Measurements from ENCODE around the gene TACC3. TPM values are rescaled to one million over a fixed set of nuclear protein-coding genes. Genes with fewer than 3 reads are reported as not detected.

The TACC3 gene
- total RNA-seq, 1 donor, result 16.0 TPM

GRCh38 chr4:1779588-1780382, 58.5 kb downstream of the TACC3 start:
- no peak for TF ChIP-seq CTCF (IDR thresholded peaks at IDR 0.05; ENCODE audit: insufficient read depth, low read depth, low read length)
- no peak overlapping the region for H3K4me3 ChIP-seq (ENCODE audit: low read depth, low read length)
- DNase-seq (ENCODE audit: low read depth), result no peak

GRCh38 chr4:1780435-1780834, 59.1 kb downstream of the TACC3 start:
- no peak overlapping the region for H3K4me3 ChIP-seq (ENCODE audit: low read depth, low read length)
- DNase-seq (ENCODE audit: low read depth), result no peak
- TF ChIP-seq CTCF (IDR thresholded peaks at IDR 0.05; ENCODE audit: insufficient read depth, low read depth, low read length), result no peak

- DNase-seq (ENCODE audit: low read depth), result no peak
- no peak for TF ChIP-seq CTCF (IDR thresholded peaks at IDR 0.05; ENCODE audit: insufficient read depth, low read depth, low read length)
- H3K4me3 ChIP-seq (ENCODE audit: low read depth, low read length), result no peak overlapping the region
These were observed 61.7 kb downstream of the TACC3 start for GRCh38 chr4:1783015-1783414.

GRCh38 chr4:1783970-1784369, 62.6 kb downstream of the TACC3 start:
- no peak overlapping the region for H3K4me3 ChIP-seq (ENCODE audit: low read depth, low read length)
- TF ChIP-seq CTCF (IDR thresholded peaks at IDR 0.05; ENCODE audit: insufficient read depth, low read depth, low read length), result no peak
- DNase-seq (ENCODE audit: low read depth), result no peak

- DNase-seq (ENCODE audit: low read depth), result no peak
- no peak overlapping the region for H3K4me3 ChIP-seq (ENCODE audit: low read depth, low read length)
- TF ChIP-seq CTCF (IDR thresholded peaks at IDR 0.05; ENCODE audit: insufficient read depth, low read depth, low read length), result no peak
These were observed 63.1 kb downstream of the TACC3 start for GRCh38 chr4:1784395-1784788.

GRCh38 chr4:1784789-1785591, 63.7 kb downstream of the TACC3 start:
- H3K4me3 ChIP-seq (ENCODE audit: low read depth, low read length), result no peak overlapping the region
- TF ChIP-seq CTCF (IDR thresholded peaks at IDR 0.05; ENCODE audit: insufficient read depth, low read depth, low read length), result no peak
- DNase-seq (ENCODE audit: low read depth), result peak; percentile 30
